ENCODE results near the gene SREK1. TPM values are rescaled to one million over a fixed set of nuclear protein-coding genes. Genes with fewer than 3 reads are reported as not detected.

The SREK1 gene
- total RNA-seq, 1 experiment from 2014 or later = 65.6 TPM

GRCh38 chr5:66151030-66151429, 6.9 kb downstream of the SREK1 start:
- no peak overlapping the region for H3K4me3 ChIP-seq (replicated peaks in 1 of 2; ENCODE audit: low read depth in 1 of 2, low read length in 2 of 2)
- peaks cover 58% of the 10 kb centered on the region; the same call in 1 of the 2 replicates for H4K20me1 ChIP-seq (ENCODE audit: insufficient read depth)
- ChIA-PET RAD21 (ENCODE audit: low non-redundant PET in 1 of 2, low total read pairs in 2 of 2, uncharacterized antibody in 2 of 2, unreplicated experiment in 2 of 2) (no interaction called here), CTCF (no interaction called here), POLR2A (no interaction called here)
- H3K79me2 ChIP-seq (ENCODE audit: insufficient read depth, low read length) = peaks cover 100% of the 10 kb centered on the region
- intact Hi-C loops (cut with micrococcal nuclease) = no loop called here
- BruUV-seq (replicated peaks) = no TSS peak
- H3K36me3 ChIP-seq (ENCODE audit: control insufficient read depth in 1 of 2, insufficient read depth in 2 of 2, low read length in 2 of 2) = peaks cover 0 to 12% of the 10 kb centered on the region in 2 experiments; a peak in 1 of 4 replicates
- H3K9me3 ChIP-seq (ENCODE audit: control insufficient read depth in 1 of 2, insufficient read depth in 1 of 2, low read depth in 1 of 2, low read length in 2 of 2) = no peaks in the 10 kb centered on the region
- H2AFZ ChIP-seq (ENCODE audit: low read depth, low read length, poor library complexity, severe bottlenecking) = no peak overlapping the region
- no peak overlapping the region for H3K27ac ChIP-seq (ENCODE audit: low read depth, low read length)
- peaks cover 1 to 5% of the 10 kb centered on the region in 2 experiments; a peak in 3 of 4 replicates for H3K4me1 ChIP-seq (ENCODE audit: control insufficient read depth in 1 of 2, insufficient read depth in 2 of 2, low read length in 2 of 2)
- no peak overlapping the region for H3K9ac ChIP-seq (ENCODE audit: low read length)
- H3K9me2 ChIP-seq (ENCODE audit: insufficient read depth) = no peaks in the 10 kb centered on the region
- ATAC-seq = no peak
- no peaks in the 10 kb centered on the region for H3K27me3 ChIP-seq (ENCODE audit: insufficient read depth, low read length)
- DNase-seq (ENCODE audit: low read depth, low spot score) = no peak
- TF ChIP-seq SRF (IDR thresholded peaks at IDR 0.05; ENCODE audit: low read depth) (no peak), ATF3 (IDR thresholded peaks at IDR 0.05) (no peak), TCF7L2 (IDR thresholded peaks at IDR 0.05; ENCODE audit: borderline replicate concordance, extremely low read depth, insufficient read depth, insufficient read length) (no peak), CBX3 (IDR thresholded peaks at IDR 0.05; ENCODE audit: low read depth) (no peak), JUND (IDR thresholded peaks at IDR 0.05) (no peak), YY1 (IDR thresholded peaks at IDR 0.05; ENCODE audit: extremely low read depth, insufficient replicate concordance, low read depth, low read length) (no peak), ELF1 (IDR thresholded peaks at IDR 0.05; ENCODE audit: borderline replicate concordance, low read depth) (no peak), SP1 (IDR thresholded peaks at IDR 0.05; ENCODE audit: low read depth) (no peak), ZNF274 (IDR thresholded peaks at IDR 0.05; ENCODE audit: low read depth, low read length) (no peak), EZH2phosphoT487 (IDR thresholded peaks at IDR 0.05; ENCODE audit: borderline replicate concordance) (no peak)
- no peak overlapping the region for H3K4me2 ChIP-seq (ENCODE audit: low read length)

GRCh38 chr5:66151491-66151890, 7.4 kb downstream of the SREK1 start:
- intact Hi-C loops (cut with micrococcal nuclease) = no loop called here
- Histone ChIP-seq H3K36me3 (ENCODE audit: control insufficient read depth in 1 of 2, insufficient read depth in 2 of 2, low read length in 2 of 2) (peaks cover 0 to 8% of the 10 kb centered on the region in 2 experiments; a peak in 1 of 4 replicates), H3K79me2 (ENCODE audit: insufficient read depth, low read length) (peaks cover 100% of the 10 kb centered on the region), H3K9me2 (ENCODE audit: insufficient read depth) (no peaks in the 10 kb centered on the region), H3K4me2 (ENCODE audit: low read length) (no peak overlapping the region), H2AFZ (ENCODE audit: low read depth, low read length, poor library complexity, severe bottlenecking) (no peak overlapping the region), H3K9ac (ENCODE audit: low read length) (no peak overlapping the region), H3K27me3 (ENCODE audit: insufficient read depth, low read length) (no peaks in the 10 kb centered on the region), H4K20me1 (ENCODE audit: insufficient read depth) (peaks cover 58% of the 10 kb centered on the region; the same call in 1 of the 2 replicates), H3K4me3 (replicated peaks in 1 of 2; ENCODE audit: low read depth in 1 of 2, low read length in 2 of 2) (no peak overlapping the region), H3K9me3 (ENCODE audit: control insufficient read depth in 1 of 2, insufficient read depth in 1 of 2, low read depth in 1 of 2, low read length in 2 of 2) (no peaks in the 10 kb centered on the region), H3K27ac (ENCODE audit: low read depth, low read length) (no peak overlapping the region), H3K4me1 (ENCODE audit: control insufficient read depth in 1 of 2, insufficient read depth in 2 of 2, low read length in 2 of 2) (0 out of 4 replicates have a peak, but pooled peaks cover 0 to under 1% of the 10 kb centered on the region in 2 experiments)
- TF ChIP-seq REST (IDR thresholded peaks at IDR 0.05; ENCODE audit: low read depth) (no peak), ZNF274 (IDR thresholded peaks at IDR 0.05; ENCODE audit: low read depth, low read length) (no peak), RAD21 (IDR thresholded peaks at IDR 0.05; ENCODE audit: low read depth) (no peak), YY1 (IDR thresholded peaks at IDR 0.05; ENCODE audit: extremely low read depth, insufficient replicate concordance, low read depth, low read length) (no peak), ATF3 (IDR thresholded peaks at IDR 0.05) (no peak), ZFX (IDR thresholded peaks at IDR 0.05) (no peak), JUND (IDR thresholded peaks at IDR 0.05) (no peak), SP1 (IDR thresholded peaks at IDR 0.05; ENCODE audit: low read depth) (no peak), EZH2phosphoT487 (IDR thresholded peaks at IDR 0.05; ENCODE audit: borderline replicate concordance) (no peak), CEBPB (IDR thresholded peaks at IDR 0.05; ENCODE audit: low read depth) (no peak), ELF1 (IDR thresholded peaks at IDR 0.05; ENCODE audit: borderline replicate concordance, low read depth) (no peak), MAX (IDR thresholded peaks at IDR 0.05) (no peak), TCF7L2 (IDR thresholded peaks at IDR 0.05; ENCODE audit: borderline replicate concordance, extremely low read depth, insufficient read depth, insufficient read length) (no peak)
- no TSS peak for BruUV-seq (replicated peaks)
- ChIA-PET CTCF (no interaction called here), RAD21 (ENCODE audit: low non-redundant PET in 1 of 2, low total read pairs in 2 of 2, uncharacterized antibody in 2 of 2, unreplicated experiment in 2 of 2) (no interaction called here), POLR2A (no interaction called here)
- no peak for DNase-seq (ENCODE audit: low read depth, low spot score)
- no peak for ATAC-seq
